CD4-positive, alpha-beta T cell (primary cell): ENCODE measurements around the gene DDX56. TPM values are rescaled to one million over a fixed set of nuclear protein-coding genes. Genes with fewer than 3 reads are reported as not detected.
"Not testable (repeated sequence)": the region's sequence is repeated elsewhere in the genome, so short reads cannot be mapped to it uniquely, and the experiment has no call there.

Source experiments
- ATAC-seq: fragments of 200-7000 bp; cut with Tn5 transposase; one replicate; pipeline ENCODE4 v1.10.0; 2022; ENCODE audit warnings: mild to moderate bottlenecking; ENCODE audit not compliant: poor library complexity
- CTCF ChIA-PET: fragments of 350-600 bp; sonication (Branson Sonifier 250); formaldehyde crosslinking; loops from one replicate; lab custom pipeline; 2021; ENCODE audit warnings: antibody characterized with exemption, inconsistent platforms; lab: Charles Lee
- POLR2A ChIA-PET: fragments of 350-600 bp; sonication (Branson Sonifier 250); formaldehyde crosslinking; loops from one replicate; lab custom pipeline; 2021; ENCODE audit warnings: antibody characterized with exemption, inconsistent platforms; lab: Charles Lee
- DNase-seq, 14 experiments: peaks; one replicate each; pipeline ENCODE4 v3.0.0-alpha.2; 2013 to 2020; ENCODE audit warnings: mixed read lengths in 2 of 14
- H3K27ac ChIP-seq, 2 donors: one replicate each; pipeline versions ENCODE4 v1.5.1 to v1.7.0; 2013; ENCODE audit warnings: low read length in 2 of 2, low read depth in 1 of 2, mild to moderate bottlenecking in 1 of 2
- H3K27me3 ChIP-seq, 2 experiments: 1 replicate in 1 of 2; 2 replicates in 1 of 2; pipeline versions ENCODE4 v1.6.1 to v1.7.0; 2013; ENCODE audit warnings: low read length in 2 of 2, control low read depth in 1 of 2, mild to moderate bottlenecking in 1 of 2, moderate library complexity in 1 of 2; ENCODE audit not compliant: insufficient read depth in 2 of 2, control insufficient read depth in 1 of 2
- H3K36me3 ChIP-seq: one replicate; pipeline ENCODE4 v1.6.1; 2013; ENCODE audit warnings: low read length, control low read depth; ENCODE audit not compliant: insufficient read depth
- H3K4me1 ChIP-seq: one replicate; pipeline ENCODE4 v1.6.1; 2013; ENCODE audit warnings: low read length, control low read depth; ENCODE audit not compliant: insufficient read depth
- H3K4me3 ChIP-seq: one replicate; pipeline ENCODE4 v1.5.1; 2013; ENCODE audit warnings: mild to moderate bottlenecking, low read length, moderate library complexity
- H3K9me3 ChIP-seq, 2 experiments: 1 replicate in 1 of 2; 2 replicates in 1 of 2; pipeline versions ENCODE4 v1.6.1 to v1.7.0; 2013; ENCODE audit warnings: low read length in 2 of 2, mild to moderate bottlenecking in 2 of 2, control low read depth in 1 of 2, moderate library complexity in 1 of 2; ENCODE audit not compliant: control insufficient read depth in 1 of 2, insufficient read depth in 1 of 2
- H3K27ac Mint-ChIP-seq: one replicate; pipeline ENCODE4 v1.8.0; 2020; ENCODE audit warnings: mixed read lengths
- H3K27me3 Mint-ChIP-seq: one replicate; pipeline ENCODE4 v1.8.0; 2021; ENCODE audit warnings: mixed read lengths
- H3K36me3 Mint-ChIP-seq: one replicate; pipeline ENCODE4 v1.8.0; 2021; ENCODE audit warnings: low read depth, mixed read lengths
- H3K4me1 Mint-ChIP-seq: one replicate; pipeline ENCODE4 v1.8.0; 2021; ENCODE audit warnings: low read depth, mixed read lengths
- H3K4me3 Mint-ChIP-seq: one replicate; pipeline ENCODE4 v1.8.0; 2020; ENCODE audit warnings: mild to moderate bottlenecking, mixed read lengths
- H3K9me3 Mint-ChIP-seq: one replicate; pipeline ENCODE4 v1.8.0; 2020; ENCODE audit warnings: mixed read lengths
- intact Hi-C, 2 experiments: fragments of 100-400 bp; cut with DNase I in 1 of 2; cut with micrococcal nuclease in 1 of 2; formaldehyde crosslinking; loops; one replicate each; pipeline versions ENCODE4 v1.15.1 to v1.9.0; 2023 to 2025; cut with DNase I, micrococcal nuclease
- total RNA-seq, 174 experiments: library from RNA in 2 of 174; stranded (reverse) in 2 of 174; gene quantifications; one replicate each; pipeline ENCODE4 v1.2.3 and lab custom pipeline; 2021 to 2026
- TF ChIP-seq, protein P1 (sequence below): fragments of 200-600 bp; IDR thresholded peaks from one replicate; pipeline ENCODE4 v1.8.0; 2022; ENCODE audit warnings: antibody characterized with exemption, mild to moderate bottlenecking

Gene DDX56
- total RNA-seq, 2 experiments from 2014 or later = 126 to 127 TPM

DNA sequence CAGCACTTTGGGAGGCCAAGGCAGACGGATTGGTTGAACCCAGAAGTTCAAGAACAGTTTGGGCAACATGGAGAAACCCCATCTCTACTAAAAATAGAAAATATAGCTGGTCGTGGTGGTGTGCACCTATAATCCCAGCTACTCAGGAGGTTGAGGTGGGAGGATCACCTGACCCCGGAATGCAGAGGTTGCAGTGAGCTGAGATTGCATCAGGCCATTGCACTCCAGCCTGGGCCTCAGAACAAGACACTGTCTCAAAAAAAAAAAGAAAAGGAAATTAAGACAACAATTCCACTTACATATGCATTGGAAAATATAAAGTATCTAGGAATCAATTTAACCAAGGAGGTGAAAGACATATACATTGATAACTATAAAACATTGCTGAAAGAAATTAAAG, 25.5 kb upstream of the DDX56 start:
- no peaks in the 10 kb centered on the region for H3K4me1 ChIP-seq
- intact Hi-C loops = no loop called here
- H3K36me3 Mint-ChIP-seq = no peaks in the 10 kb centered on the region
- H3K9me3 ChIP-seq = no peaks in the 10 kb centered on the region
- TF ChIP-seq, protein P1, sequence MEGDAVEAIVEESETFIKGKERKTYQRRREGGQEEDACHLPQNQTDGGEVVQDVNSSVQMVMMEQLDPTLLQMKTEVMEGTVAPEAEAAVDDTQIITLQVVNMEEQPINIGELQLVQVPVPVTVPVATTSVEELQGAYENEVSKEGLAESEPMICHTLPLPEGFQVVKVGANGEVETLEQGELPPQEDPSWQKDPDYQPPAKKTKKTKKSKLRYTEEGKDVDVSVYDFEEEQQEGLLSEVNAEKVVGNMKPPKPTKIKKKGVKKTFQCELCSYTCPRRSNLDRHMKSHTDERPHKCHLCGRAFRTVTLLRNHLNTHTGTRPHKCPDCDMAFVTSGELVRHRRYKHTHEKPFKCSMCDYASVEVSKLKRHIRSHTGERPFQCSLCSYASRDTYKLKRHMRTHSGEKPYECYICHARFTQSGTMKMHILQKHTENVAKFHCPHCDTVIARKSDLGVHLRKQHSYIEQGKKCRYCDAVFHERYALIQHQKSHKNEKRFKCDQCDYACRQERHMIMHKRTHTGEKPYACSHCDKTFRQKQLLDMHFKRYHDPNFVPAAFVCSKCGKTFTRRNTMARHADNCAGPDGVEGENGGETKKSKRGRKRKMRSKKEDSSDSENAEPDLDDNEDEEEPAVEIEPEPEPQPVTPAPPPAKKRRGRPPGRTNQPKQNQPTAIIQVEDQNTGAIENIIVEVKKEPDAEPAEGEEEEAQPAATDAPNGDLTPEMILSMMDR = no peak
- POLR2A ChIA-PET = no interaction called here
- H3K9me3 Mint-ChIP-seq = no peaks in the 10 kb centered on the region
- no peak for DNase-seq
- H3K36me3 ChIP-seq = no peaks in the 10 kb centered on the region
- H3K27me3 ChIP-seq = no peaks in the 10 kb centered on the region
- no peak overlapping the region for H3K4me3 ChIP-seq
- H3K4me3 Mint-ChIP-seq = no peak overlapping the region
- H3K27ac Mint-ChIP-seq = no peak overlapping the region
- H3K27me3 Mint-ChIP-seq = no peaks in the 10 kb centered on the region
- no peaks in the 10 kb centered on the region for H3K4me1 Mint-ChIP-seq
- H3K27ac ChIP-seq = no peak overlapping the region
- CTCF ChIA-PET = no interaction called here
- no peak for ATAC-seq

DNA sequence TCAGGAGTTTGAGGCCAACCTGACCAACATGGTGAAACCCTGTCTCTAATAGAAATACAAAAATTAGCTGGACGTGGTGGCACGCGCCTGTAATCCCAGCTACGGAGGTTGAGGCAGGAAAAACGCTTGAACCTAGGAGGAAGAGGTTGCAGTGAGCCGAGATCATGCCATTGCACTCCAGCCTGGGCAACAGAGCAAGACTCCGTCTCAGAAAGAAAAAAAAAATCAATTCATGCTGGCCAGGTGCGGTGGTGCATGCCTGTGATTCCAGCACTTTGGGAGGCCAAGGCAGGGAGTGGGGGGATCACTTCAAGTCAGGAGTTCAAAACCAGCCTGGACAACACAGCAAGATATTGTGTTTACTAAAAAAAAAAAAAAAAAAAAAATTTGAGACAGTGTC, 23.5 kb upstream of the DDX56 start:
- H3K27ac ChIP-seq, H3K9me3 Mint-ChIP-seq, CTCF ChIA-PET, POLR2A ChIA-PET, H3K36me3 ChIP-seq, H3K36me3 Mint-ChIP-seq, H3K9me3 ChIP-seq, H3K27me3 Mint-ChIP-seq, intact Hi-C loops, ATAC-seq, H3K4me1 Mint-ChIP-seq, H3K27ac Mint-ChIP-seq, H3K4me3 Mint-ChIP-seq, DNase-seq, H3K27me3 ChIP-seq, H3K4me3 ChIP-seq, H3K4me1 ChIP-seq: not testable (repeated sequence)

DNA sequence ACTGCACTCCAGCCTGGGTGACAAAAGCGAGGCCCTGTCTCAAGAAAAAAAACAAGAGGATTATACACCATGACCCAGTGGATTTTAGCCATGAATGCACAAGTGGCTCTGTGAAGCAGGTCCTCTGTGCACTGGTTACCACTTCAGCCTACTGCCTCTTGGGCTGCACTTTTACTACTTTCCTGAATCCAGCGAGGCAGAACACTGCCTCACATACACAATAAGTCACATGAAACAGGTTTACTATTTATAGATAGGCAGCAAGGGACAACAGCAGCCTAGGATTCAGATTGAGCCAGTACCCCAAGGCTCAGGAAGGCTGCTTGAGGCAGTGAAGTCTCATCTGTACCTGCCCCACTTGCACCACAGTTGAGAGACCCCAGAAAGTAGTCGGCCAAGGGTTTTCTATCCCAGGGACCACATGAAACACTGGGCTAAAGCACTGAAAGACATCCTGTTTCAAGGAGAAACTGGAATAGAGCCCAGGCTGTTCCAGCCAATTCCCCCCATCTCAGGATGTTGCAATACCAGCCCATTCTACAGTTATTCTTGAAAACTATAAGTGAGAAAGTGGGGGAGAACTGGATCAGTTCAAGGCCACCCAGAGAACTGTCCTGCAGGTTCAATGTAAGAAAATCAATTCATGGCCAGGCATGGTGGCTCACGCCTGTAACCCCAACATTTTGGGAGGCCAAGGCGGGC, 22.4 kb upstream of the DDX56 start:
- Histone ChIP-seq H3K27me3 (no peaks in the 10 kb centered on the region), H3K9me3 (no peaks in the 10 kb centered on the region), H3K36me3 (no peaks in the 10 kb centered on the region), H3K4me1 (no peaks in the 10 kb centered on the region), H3K4me3 (no peak overlapping the region), H3K27ac (no peak overlapping the region)
- intact Hi-C loops = no loop called here
- TF ChIP-seq, protein P1 = no peak
- no peaks in the 10 kb centered on the region for H3K27me3 Mint-ChIP-seq
- ATAC-seq = no peak
- ChIA-PET CTCF (no interaction called here), POLR2A (no interaction called here)
- DNase-seq = no peak
- no peaks in the 10 kb centered on the region for H3K4me1 Mint-ChIP-seq
- H3K36me3 Mint-ChIP-seq = no peaks in the 10 kb centered on the region
- no peak overlapping the region for H3K4me3 Mint-ChIP-seq
- H3K27ac Mint-ChIP-seq = no peak overlapping the region
- no peaks in the 10 kb centered on the region for H3K9me3 Mint-ChIP-seq

DNA sequence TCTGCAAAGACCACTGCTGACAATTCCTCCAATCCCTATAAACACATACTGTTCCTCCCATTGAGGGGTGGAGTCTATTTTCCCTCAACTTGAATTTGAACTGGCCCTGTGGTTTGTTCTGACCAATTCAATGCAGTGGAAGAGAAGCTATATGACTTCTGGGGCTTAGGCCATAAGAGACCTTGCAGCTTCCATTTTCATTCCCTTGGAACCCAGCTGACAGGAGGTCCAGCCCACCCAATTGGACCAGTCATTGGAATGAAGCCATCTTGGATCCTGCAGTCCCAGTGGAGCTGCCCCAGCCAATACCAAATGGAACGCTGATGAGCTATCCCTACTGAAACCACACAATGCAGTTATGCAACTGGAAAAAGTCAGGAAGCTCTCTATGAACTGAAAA, 17.2 kb upstream of the DDX56 start:
- intact Hi-C loops = no loop called here
- Histone ChIP-seq H3K9me3 (no peaks in the 10 kb centered on the region), H3K4me3 (no peak overlapping the region), H3K4me1 (no peaks in the 10 kb centered on the region), H3K27me3 (no peaks in the 10 kb centered on the region), H3K27ac (no peak overlapping the region), H3K36me3 (no peaks in the 10 kb centered on the region)
- Mint-ChIP-seq H3K4me1 (peaks cover 7% of the 10 kb centered on the region), H3K36me3 (no peaks in the 10 kb centered on the region), H3K4me3 (no peak overlapping the region), H3K9me3 (no peaks in the 10 kb centered on the region), H3K27me3 (no peaks in the 10 kb centered on the region), H3K27ac (no peak overlapping the region)
- CTCF ChIA-PET = interaction anchor here (0.7 kb wide), 1 partner anchor 325 kb away, joined by 3 read pairs; no protein-coding TSS in a partner anchor
- POLR2A ChIA-PET = interaction anchor here (1.4 to 1.6 kb wide), 2 partner anchors 8 to 15 kb away, joined by 5 to 6 read pairs; partner anchors contain the start of genes OGDH and TMED4
- DNase-seq (no peak), ATAC-seq (no peak)
- TF ChIP-seq, protein P1 = no peak
